SK-N-MC (cell line): ENCODE data around the gene SCPEP1.

ENCODE experiments used
- EZH2 ChIP-seq: fragments of 200-600 bp; sonication (generic); IDR thresholded peaks from one replicate; pipeline ENCODE4 v1.6.1; 2017; ENCODE audit warnings: antibody characterized with exemption
- POLR2AphosphoS5 ChIP-seq: IDR thresholded peaks from 2 replicates; pipeline ENCODE4 v1.6.1; 2012; ENCODE audit warnings: mild to moderate bottlenecking, low read depth, low read length, borderline replicate concordance

- TF ChIP-seq POLR2AphosphoS5 (no peak), EZH2 (no peak)
Observed at GRCh38 chr17:57038486-57038885, 60.6 kb downstream of the SCPEP1 start.
